Inflammatory macrophage treated with lipopolysaccharide for 4 hours (primary cell): ENCODE measurements around the gene KCNH2.

Experiments
- DNase-seq: peaks from one replicate; pipeline ENCODE4 v3.0.0-alpha.2; 2020

The KCNH2 gene

DNA sequence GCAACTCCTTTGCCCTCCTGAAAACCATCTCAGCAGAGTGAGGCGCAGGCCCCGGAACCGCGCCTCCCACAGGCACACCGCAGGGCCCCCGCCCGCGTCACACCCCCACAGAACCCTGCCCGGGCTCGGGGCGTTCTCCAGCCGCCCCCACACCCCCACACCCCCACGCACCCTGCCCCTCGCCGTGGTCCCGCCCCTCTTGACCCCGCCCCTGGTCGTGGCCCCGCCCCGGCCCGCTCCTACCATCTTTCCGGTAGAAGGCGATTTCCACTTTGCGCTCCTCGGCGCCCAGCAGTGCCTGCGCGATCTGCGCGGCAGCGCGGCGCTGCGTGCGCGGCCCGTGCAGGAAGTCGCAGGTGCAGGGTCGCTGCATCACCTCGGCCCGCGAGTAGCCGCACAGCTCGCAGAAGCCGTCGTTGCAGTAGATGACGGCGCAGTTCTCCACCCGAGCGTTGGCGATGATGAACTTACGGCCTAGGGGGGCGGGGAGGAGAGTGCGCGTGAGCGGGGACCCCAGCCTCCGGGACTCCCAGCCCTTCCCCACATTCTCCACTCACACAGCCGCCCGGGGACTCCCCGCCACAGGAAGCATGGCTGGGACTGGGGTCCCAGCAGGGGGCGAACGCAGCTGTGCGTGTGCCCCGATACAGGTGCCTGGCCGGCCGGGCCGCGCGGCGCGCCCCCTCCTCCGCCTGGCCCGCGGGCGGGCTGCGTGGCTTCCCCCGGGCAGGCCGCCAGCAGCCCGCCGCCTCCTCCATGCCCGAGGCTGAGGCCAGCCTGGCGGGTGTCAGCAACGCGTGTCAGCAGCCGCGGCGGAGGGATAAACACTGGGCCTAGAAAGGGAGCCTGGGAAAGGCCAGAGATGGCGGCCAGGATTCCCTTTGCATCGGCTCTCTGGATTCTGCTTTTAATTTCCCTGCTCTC is 3.4 kb downstream of the KCNH2 start:
- DNase-seq: no peak

DNA sequence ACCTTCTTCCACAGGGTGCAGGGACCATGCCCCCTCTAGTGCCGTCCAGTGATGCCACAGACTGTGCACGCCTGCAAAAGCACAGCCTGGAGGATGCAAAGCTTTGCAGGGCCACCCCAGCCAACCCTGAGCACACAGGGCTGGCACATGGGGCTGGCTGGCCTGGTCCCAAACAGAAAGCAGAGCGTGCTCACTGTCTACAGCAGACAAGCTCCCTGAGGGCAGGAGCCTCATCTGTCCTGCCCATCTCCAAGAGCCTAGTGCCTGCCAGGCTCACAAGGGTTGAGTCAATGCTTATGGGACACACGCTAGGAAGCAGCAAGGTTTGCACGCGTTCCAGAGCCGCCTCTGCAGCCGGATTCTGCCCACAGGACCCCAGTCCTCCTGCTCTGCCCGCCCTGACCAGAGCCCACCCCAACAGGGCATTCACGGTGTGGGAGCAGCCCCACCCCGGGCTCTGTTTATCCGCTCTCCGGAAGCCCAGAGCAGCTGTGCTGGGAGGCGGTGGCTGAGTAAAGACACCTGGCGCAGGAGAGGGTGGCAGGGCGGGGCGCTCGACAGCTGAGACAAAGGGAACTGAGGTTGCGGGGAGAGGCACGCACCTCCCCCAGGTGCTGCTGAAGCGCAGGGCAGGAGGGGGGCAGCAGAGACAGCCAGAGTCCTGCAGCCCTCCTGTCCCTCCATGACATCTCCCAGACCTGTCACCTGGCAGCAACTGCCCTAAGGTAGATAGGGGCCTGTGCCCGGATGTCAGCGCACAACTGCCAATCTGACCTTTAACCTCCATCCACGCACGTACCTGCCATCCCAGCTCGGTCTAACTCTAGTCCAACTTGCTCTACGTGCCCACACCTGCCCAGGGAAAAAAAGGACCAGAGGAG is 4.3 kb downstream of the KCNH2 start:
- no peak for DNase-seq

DNA sequence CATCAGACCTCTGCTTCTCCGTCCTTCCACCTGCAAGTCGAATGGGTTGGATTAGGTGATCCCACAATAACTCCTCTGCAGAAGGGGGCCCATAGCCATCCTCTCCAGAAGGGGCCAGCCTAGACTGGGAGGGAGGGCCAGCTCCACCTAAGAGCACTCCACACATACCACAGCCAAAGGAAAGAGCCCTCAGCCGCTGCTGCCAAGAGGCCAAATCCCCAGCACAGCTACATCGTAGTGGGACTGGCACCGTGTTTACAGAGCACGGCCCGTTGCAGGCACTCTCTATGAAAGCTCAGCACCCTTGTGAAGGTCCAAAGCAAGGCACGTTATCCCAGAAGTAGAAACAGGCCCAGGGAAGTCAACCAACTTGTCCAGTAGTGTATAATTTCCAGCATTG is 5.4 kb downstream of the KCNH2 start:
- no peak for DNase-seq

DNA sequence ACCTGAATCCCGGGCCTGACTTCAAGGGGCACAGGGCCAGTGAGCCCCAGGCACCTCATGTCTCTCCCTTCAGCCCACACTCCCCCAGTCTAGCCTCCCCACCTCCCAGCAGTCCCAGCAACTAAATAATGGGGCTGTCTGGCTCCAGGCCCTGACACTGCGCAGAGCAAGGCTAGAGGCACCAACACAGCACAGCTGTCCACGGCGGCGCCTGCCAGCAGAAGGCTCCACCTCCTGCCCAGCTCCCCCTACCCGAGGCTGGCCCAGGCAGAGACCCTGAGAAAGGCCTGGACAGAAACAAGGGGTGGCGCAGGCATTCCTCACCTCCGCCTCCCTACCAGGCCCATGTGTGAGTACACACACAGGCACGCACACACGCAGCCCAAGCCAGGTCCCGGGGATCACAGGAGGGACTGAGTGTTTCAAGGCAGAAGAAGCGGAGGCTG is 6.1 kb downstream of the KCNH2 start:
- no peak for DNase-seq

DNA sequence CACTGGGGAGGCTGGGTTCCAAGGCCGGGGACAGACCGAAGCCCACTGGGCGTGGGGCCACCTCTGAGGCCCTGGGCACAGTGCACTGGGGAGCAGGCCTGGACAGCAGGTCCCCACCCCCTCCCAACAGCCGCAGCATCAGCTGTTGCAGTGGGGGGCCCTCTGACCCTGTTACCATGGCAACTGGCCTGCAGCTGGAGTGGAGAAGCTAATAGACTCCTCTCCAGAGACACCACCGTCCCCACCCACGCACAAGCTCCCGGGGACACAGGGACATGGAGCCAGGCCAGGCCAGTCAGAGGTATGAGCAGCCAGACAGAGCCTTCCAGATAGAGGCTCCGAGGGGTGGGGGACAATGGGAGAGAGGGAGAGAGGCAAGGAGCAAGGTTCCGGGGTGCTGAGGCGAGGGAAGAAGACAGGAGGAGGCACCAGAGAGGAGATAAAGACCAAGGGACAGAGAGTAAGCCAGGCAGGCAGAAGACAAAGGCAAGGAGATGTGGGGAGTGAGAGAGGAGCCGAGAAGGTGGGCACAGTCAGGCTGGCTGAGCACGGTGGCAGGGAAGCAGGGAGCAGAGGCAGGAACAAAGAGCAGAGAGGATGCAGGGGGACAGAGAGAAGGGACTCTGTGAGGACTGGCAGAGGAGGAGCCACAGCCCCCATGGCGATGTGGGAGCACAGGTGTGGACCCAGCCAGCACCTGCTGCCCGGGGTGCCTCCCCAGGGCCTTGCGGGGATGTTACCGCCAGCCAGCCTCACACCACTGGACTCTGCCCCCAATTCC is 6.7 kb downstream of the KCNH2 start:
- no peak for DNase-seq

DNA sequence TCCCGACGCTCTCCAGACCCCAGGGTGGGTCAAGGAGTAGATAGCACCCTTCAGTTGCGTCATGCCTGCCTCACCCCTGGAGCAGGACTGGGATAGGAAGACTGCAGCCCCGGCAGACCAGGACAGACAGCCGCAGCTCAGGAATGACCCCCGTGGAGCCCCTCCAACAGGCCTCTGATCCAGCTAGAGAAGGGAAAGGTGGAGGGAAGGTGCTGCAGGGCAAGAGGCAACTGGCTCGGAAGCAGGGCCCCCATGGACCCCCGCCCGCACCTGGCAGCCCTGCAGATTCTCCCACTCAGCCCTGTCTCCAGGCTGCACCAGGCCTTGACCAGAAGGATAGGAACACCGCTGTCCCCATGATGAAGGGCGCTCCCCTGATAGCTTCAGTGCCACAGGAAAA is 7.7 kb downstream of the KCNH2 start:
- no peak for DNase-seq

DNA sequence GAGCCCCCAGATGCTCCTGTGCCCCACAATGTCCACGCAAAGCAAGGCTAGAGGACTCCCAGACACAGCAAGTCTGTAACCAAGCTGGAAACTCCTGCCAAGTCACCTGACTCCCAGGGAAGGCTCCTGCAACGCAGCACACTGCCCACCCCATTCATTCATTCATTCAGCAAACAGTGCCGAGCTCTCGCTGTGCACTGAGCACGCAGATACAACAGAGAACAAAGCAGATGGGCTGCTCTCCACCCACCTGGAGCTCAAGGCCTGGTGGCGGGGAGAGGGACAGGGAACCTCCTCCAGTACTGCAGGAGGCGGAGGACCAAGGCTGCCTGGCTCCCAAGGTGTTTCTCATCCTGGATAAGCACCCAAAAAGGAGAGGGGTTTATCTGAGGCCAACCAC is 8.6 kb downstream of the KCNH2 start:
- DNase-seq: no peak

DNA sequence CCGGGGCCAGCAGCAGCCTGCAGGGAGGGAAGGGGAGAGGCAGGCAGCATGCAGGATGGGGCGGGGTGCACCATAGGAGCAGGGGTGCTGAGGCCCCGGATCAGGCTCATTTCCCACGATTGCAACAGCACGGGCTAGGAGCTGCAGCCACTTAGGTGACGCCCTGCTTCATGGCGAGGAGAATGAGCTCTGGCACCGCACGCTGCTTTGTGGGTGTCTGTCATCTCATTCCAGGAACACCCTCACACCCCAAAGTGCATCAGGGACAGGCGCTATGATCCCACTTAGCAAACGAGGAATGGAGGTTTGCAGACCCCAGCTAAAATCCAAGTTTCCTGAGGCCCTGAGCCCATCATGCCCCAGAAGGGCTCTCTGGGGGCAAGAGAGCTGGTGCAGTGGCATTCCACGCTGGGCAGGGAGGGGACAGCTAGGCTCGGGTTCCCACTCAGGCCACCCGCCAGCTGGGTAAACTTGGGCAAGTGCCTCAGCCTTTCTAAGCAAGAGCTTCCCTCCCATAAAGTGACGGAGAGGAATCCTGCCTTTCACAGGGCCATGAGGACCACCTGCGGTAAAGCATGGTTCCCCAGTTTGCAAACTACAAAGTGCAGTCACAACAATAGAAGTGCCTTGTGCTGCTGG is 9.3 kb downstream of the KCNH2 start:
- DNase-seq: no peak

DNA sequence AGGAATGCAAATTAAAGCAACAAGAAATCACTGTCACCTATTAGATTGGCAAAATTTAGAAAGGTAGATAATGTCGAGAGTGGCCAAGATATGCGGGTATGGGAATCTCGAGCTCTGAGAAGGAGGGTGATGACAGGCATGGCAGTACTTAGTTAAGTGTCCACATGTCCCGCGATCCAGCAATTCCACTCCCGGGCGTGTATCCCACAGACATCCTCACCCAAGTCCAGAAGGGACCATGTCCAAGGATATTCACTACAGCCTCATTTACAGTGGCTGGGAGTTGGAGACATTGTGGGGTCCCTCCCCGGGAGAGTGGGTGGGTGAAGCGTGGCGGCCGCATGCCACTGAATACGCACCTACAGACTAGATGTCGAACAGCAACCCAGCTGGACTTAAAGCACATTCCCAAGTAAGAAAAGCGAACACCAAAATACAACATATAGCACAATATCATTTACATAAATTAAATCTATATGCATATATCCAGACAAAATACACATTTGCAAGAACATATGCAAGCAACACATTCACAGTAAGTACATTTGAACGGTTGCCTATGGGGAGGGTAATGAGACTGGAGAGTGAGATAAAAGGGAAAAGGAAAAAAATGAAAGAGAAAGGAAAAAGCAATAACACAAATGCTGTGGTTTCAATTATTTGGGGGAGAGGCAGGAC is 9.9 kb downstream of the KCNH2 start:
- DNase-seq: no peak

DNA sequence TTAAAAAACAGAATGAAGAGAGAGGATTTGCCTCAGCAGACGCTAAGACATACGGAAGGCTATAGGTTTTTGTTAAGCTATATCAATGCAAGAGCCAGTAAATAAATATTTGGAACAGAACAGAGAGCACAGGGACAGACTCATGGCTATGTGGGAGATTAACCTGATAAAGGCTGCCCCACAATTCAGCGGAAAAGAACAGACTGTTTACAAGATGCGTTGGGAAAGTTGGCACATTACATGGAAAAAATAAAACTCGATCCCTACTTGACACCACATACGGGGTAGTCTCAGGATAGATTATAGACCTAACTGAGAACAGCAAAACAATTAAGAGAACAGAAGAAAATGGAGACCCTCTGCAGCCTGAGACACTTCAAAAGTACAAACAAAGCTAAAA is 10.8 kb downstream of the KCNH2 start:
- no peak for DNase-seq

DNA sequence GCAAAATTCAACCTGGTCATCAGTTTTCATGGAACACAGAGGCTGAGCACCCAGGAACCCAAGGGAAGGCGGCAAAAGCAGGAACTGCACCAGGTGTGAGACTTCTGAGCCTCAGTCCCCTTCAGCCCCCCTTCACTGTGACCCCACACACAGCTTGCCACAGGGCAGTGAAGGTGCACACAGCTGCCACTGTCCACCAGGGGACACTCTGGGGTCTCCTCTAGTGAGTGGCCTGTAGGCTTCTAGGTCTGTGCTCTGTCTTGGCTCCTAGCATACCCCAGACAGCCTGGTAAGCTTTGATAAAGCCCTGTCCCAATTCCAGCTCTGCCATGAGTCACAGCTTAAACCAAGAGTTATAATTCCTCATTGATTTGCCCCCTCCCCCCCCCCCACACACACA is 12.1 kb downstream of the KCNH2 start:
- no peak for DNase-seq

DNA sequence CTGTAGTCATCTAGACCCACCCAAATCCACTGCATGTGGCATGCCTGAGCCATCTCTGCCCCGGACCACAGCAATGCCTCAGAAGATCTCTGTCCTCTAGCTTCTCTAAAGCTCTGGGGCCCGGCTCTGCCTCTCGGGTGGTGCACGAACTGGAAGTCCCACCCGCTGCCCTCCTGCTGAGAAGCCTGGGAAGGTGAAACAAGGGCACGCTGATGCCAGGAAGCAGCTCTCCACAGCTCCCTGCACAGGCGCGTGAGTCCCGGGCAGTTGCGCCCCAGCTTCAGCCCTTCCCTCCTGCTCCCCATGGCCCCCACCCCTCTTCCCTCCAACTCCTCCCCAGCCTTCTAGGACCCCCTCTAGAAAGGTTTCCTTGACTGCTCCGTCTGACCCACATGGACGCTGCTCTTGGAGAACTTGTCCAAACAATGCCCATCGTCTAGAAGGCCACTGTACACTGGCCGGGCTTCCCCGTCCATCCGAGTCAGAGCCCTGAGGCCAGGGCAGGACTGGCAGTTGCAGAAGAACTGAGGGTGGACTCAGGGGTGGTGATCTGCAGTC is 12.8 kb downstream of the KCNH2 start:
- DNase-seq: no peak

DNA sequence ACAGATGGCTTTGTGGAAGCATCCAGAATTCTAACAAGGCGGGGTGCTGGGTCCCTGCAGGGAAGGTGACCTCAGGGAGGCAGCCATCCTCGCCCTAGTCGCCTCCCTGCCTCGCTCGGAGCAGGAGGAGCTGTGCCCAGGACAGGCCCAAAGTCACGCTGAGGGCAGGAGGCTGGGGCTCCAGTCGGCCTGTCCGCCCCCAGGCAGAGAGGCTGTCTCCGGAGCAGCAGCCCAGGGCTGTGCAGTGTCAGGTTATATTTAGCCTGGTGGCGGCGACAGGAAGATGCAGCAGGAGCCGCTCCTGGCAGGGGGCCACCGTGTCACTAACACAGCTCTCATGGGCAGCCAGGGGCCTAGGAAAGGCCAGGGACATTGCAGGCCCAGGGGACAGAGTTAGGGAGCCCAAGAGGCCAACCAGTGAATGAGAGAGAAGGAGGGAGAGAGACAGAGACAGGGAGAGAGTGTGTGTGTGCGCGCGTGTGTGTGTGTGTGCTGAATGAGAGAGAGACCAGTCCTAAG is 13.5 kb downstream of the KCNH2 start:
- no peak for DNase-seq

DNA sequence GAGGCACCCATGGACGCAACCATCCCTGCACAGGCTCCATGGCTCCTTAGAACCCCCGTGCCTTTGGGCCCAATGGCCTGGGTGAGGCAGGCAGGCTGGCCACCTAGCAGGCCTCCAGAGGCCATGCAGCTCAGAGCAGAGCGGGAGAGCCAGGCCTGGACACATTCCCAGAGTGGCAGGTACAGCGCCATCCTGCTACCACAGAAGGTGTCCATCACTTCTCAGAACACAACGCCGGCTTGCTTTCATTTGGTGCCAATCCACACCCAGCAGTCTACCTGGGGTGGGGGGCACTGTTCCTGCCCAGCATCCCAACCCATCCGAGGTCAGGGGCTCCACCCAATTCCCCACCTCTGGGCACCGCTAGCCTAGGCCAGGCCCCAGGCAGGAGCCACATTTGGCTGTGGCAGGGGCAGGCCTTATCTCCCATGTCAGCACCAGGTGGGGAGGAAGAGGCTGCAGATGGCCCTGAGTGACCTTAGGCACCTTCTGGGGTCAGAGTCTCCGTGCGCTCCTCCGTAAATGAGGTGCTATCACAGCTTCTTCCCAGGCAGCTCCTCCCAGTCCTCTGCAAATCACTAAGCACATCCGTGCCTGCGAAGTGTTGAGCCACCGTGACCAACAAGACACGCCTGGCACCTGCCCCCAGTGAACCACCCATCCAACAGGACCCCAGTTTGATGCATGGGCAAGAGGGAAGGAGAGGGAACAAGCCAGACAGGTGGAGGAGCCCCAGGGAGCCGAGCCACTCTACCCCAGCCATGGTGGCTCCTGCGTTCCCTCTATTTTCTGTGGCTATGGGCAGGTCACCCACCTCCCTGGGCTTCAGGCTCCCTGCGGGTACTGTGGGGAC is 14.2 kb downstream of the KCNH2 start:
- DNase-seq: no peak

DNA sequence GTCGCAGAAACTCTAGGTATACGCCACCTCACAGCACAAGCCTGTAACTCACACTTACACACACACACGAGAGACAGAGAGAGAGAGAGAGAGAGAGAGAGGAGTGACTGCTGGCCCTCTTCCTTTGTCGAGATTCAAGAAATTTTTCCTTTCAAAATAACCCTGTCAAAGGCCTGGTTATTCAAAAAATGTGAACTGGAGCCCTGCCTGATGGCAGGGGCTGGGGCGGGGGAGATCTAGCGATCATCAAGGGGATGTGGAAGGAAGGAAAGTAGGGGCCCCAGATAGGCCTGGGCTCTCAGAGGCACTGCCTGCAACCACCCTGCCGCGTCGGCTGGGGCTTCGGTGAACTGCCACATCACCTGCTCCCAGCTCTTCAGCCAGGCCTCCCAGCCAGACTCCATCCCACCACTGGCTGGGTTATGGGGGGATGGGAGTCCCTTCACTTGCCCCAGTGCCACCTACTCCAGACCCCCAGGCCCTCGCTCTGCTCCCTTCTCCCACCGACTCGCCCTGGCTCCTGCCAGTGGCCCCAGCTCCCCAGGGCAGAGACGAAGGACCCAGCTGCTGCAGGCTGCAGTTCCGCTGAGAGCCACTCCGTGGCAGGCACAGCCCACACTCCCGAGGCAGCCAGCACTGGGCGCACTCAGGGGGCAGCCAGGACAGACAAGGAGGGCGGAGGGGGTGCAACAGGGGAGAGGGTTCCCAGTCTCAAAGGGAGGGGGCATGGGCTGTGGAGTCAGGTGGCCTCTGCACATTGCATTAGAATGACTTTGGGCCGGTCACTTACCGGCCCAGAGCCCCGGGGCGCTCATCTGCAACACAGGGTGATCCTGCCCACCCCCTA is 15.3 kb downstream of the KCNH2 start:
- peak; percentile 42 for DNase-seq

DNA sequence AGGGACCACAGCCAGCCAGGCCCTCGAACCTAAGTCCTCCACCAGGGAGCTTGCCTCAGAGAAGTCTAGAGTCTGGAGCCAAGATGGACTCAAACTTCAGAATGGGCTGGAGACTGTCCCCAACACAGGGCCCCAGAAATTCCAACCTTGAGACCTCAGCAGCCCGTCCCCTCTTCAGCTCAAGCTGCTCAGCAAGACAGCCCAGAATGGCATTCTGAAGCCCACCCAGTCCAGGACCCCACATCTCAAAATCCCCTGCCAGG is 15.9 kb downstream of the KCNH2 start:
- DNase-seq: no peak

DNA sequence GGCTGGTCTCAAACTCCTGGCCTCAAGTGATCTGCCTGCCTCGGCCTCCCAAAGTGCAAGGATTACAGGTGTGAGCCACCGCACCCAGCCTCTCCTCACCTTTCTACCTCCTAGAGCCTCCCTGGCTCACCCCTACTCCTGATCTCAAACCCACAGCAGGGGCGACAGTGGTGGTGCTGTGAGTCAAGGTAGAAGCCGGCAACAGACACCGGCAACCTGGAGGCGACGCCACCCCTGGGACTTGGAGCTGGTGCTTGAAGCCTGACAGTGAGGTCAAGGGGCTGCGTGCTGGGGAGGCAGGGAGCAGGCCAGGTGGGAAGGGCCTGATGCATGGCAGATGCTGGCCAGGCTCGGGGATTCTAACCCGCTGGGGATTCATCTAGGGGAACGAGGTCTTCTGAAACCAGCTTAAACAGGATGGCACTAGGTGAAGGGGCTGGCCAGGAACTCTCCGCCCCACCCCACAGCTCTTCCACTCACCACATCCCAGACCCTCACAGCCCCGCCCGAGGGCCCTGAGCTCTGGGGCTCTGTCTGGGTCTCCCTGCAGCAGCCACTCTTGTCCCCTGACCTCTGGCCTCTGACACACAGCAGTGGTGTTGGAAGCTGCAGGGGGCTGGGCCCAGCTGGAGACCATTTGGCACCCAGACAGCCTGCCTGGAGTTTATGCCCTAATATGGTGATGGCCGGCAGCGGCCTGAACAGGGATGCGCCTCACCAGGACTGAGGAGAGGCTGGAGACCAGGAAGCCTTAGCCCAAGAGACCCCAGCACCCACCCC is 16.4 kb downstream of the KCNH2 start:
- DNase-seq: no peak

DNA sequence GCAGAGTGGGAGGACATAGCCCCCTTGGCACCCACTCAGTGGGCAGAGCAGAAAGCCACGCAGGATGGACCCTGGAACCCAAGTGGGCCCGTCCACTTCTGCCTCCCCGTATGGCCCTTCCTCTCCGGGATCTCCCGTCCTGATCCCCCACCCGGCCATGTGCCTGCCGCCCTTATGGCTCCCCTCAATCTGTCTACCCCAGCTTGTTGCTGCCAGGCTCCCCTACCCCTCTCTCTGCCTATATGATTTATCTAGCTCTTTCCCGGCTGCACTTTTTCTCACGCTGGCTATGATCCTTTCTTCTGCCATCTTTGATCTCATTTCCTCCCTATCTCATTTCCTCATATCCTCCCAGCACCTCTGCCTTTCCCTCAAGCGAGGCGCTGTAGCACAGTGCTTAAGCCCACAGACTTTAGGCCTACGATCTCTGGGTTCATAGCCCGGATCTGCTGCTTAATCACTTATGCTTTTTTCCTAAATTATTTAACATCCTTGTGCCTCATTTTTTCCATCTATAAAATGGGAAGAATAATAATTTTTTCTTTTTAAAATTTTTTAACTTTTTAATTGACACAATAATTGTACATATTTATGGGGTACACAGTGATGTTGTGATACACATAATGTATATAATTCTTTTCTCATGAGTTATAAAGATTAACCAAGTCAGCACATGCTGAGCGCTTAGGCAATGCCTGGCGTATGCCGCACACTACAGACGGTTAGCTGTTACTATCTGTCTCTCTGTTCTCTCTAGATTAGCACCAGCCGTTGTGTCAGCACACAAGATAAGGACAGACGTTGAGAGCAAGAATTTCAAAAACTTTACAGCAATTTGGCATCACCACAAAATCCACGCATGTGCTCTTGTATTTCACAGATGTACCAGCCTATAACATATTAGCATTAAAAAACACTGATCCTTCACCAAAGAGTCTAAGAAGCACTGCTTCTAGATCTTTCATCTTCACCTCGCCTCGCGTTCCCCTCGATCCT is 18.1 kb downstream of the KCNH2 start:
- DNase-seq: peak; percentile 10
